Ascending aorta (tissue), 2 donors: ENCODE results near the gene PROCA1. TPM values are rescaled to one million over a fixed set of nuclear protein-coding genes. Genes with fewer than 3 reads are reported as not detected.
"Not testable (repeated sequence)": the region's sequence is repeated elsewhere in the genome, so short reads cannot be mapped to it uniquely, and the experiment has no call there.

Experiments
- DNase-seq, 2 donors: peaks; one replicate each; pipeline ENCODE4 v3.0.0-alpha.2; 2019; ENCODE audit warnings: low spot score in 2 of 2
- H3K27ac ChIP-seq, 2 donors: fragments of 200-600 bp; sonication (generic); one replicate each; pipeline ENCODE4 v1.5.1; 2016 to 2017; ENCODE audit warnings: mild to moderate bottlenecking in 1 of 2
- H3K27me3 ChIP-seq: fragments of 200-600 bp; sonication (generic); one replicate; pipeline ENCODE4 v1.5.1; 2017
- H3K36me3 ChIP-seq, 2 donors: fragments of 200-600 bp; sonication (generic); one replicate each; pipeline ENCODE4 v1.5.1; 2016
- H3K4me1 ChIP-seq, 2 donors: fragments of 200-600 bp; sonication (generic); one replicate each; pipeline ENCODE4 v1.5.1; 2016 to 2017; ENCODE audit warnings: mild to moderate bottlenecking in 1 of 2
- H3K4me3 ChIP-seq, 2 donors: fragments of 200-600 bp; sonication (generic); one replicate each; pipeline ENCODE4 v1.5.1; 2016 to 2017; ENCODE audit warnings: mild to moderate bottlenecking in 1 of 2
- H3K9me3 ChIP-seq, 2 donors: fragments of 200-600 bp; sonication (generic); one replicate each; pipeline ENCODE4 v1.5.1; 2016
- CTCF ChIP-seq, 3 experiments: fragments of 200-600 bp in 2 of 3; fragments of 450-650 bp in 1 of 3; sonication (generic) in 2 of 3; IDR thresholded peaks; one replicate each; pipeline ENCODE4 v1.5.1; 2016 to 2019; ENCODE audit warnings: antibody characterized with exemption in 3 of 3, mild to moderate bottlenecking in 1 of 3, moderate library complexity in 1 of 3
- intact Hi-C: fragments of 100-400 bp; cut with DNase I; formaldehyde crosslinking; loops from one replicate; pipeline ENCODE4 v1.15.1; 2023
- total RNA-seq: library from RNA; depleted of rRNA; stranded (reverse); fragments of >200 nt; gene quantifications from one replicate; pipeline ENCODE4 v1.1.0, GENCODE V29; 2016

The PROCA1 gene
- total RNA-seq, 1 donor from 2014 or later: 1.6 TPM

GRCh38 chr17:28662527-28662829 lies 49.2 kb downstream of the PROCA1 start:
- Histone ChIP-seq H3K27ac (peak overlapping the region; percentile 84 to 98), H3K9me3 (no peaks in the 10 kb centered on the region), H3K4me1 (peaks cover 16 to 26% of the 10 kb centered on the region in 2 donors), H3K36me3 (peaks cover 18 to 27% of the 10 kb centered on the region in 2 donors), H3K4me3 (peak overlapping the region; percentile 70 to 91), H3K27me3 (no peaks in the 10 kb centered on the region)
- no peak for TF ChIP-seq CTCF (IDR thresholded peaks at IDR 0.05)
- intact Hi-C loops: loop anchor here (1.0 to 2.0 kb wide), 2 partner anchors 15 to 92 kb away; partner anchors contain the start of gene PIGS
- no peak for DNase-seq

- peaks cover 16 to 26% of the 10 kb centered on the region in 2 donors for H3K4me1 ChIP-seq
- DNase-seq: peak; percentile 53 to 94
- intact Hi-C loops: loop anchor here (1.0 to 2.0 kb wide), 3 partner anchors 15 to 91 kb away; partner anchors contain the start of genes PIGS and PROCA1
- H3K36me3 ChIP-seq: peaks cover 20 to 33% of the 10 kb centered on the region in 2 donors
- H3K27ac ChIP-seq: peak within 1 kb of the TSS; percentile 84 to 98
- no peak for TF ChIP-seq CTCF (IDR thresholded peaks at IDR 0.05)
- peak within 1 kb of the TSS; percentile 70 to 91 for H3K4me3 ChIP-seq
- no peaks in the 10 kb centered on the region for H3K27me3 ChIP-seq
- H3K9me3 ChIP-seq: no peaks in the 10 kb centered on the region
Observed at GRCh38 chr17:28661635-28662526, 49.8 kb downstream of the PROCA1 start, which contains the start of the genes SDF2 and SUPT6H. Gene SDF2 (minus strand): TSS chr17:28661906. CDS start chr17:28661876, 30 bp downstream. Gene SUPT6H (plus strand): TSS chr17:28662205. CDS start chr17:28673402, 11,197 bp downstream.

GRCh38 chr17:28659497-28659881 lies 52.2 kb downstream of the PROCA1 start:
- intact Hi-C loops, H3K9me3 ChIP-seq, H3K27ac ChIP-seq, H3K4me3 ChIP-seq, DNase-seq, H3K27me3 ChIP-seq: not testable (repeated sequence)
- peaks cover 16 to 26% of the 10 kb centered on the region in 2 donors for H3K4me1 ChIP-seq
- peaks cover 26 to 37% of the 10 kb centered on the region in 2 donors for H3K36me3 ChIP-seq

GRCh38 chr17:28658766-28659496 lies 52.8 kb downstream of the PROCA1 start:
- H3K9me3 ChIP-seq, H3K27ac ChIP-seq, intact Hi-C loops, H3K27me3 ChIP-seq, H3K4me3 ChIP-seq, DNase-seq: not testable (repeated sequence)
- Histone ChIP-seq H3K4me1 (peaks cover 11 to 21% of the 10 kb centered on the region in 2 donors), H3K36me3 (peaks cover 26 to 37% of the 10 kb centered on the region in 2 donors)

GRCh38 chr17:28658342-28658741 lies 53.3 kb downstream of the PROCA1 start:
- H3K9me3 ChIP-seq, intact Hi-C loops: not testable (repeated sequence)

GRCh38 chr17:28657756-28658155 lies 53.9 kb downstream of the PROCA1 start:
- Histone ChIP-seq H3K36me3 (peaks cover 26 to 37% of the 10 kb centered on the region in 2 donors), H3K27ac (no peak overlapping the region), H3K4me1 (peaks cover 4 to 10% of the 10 kb centered on the region in 2 donors), H3K9me3 (no peaks in the 10 kb centered on the region), H3K4me3 (no peak overlapping the region), H3K27me3 (no peaks in the 10 kb centered on the region)
- TF ChIP-seq CTCF (IDR thresholded peaks at IDR 0.05): no peak
- intact Hi-C loops: no loop called here
- no peak for DNase-seq

More at GRCh38 chr17:28658342-28658741, 53.3 kb downstream of the PROCA1 start:
- Histone ChIP-seq H3K36me3 (peaks cover 26 to 37% of the 10 kb centered on the region in 2 donors), H3K4me1 (peaks cover 10 to 16% of the 10 kb centered on the region in 2 donors)
- H3K27ac ChIP-seq, H3K27me3 ChIP-seq, DNase-seq, H3K4me3 ChIP-seq: not testable (repeated sequence)
